HCT116 (cell line): ENCODE measurements around the gene SPG11.

Experiments used
- CTCF ChIP-seq, 3 experiments: fragments of 200-600 bp in 1 of 3; sonication (generic) in 1 of 3; IDR thresholded peaks in 2 of 3; conservative IDR thresholded peaks in 1 of 3; 2 replicates each; pipeline ENCODE4 v1.5.1; 2012 to 2017; ENCODE audit warnings: low read depth in 2 of 3, low read length in 2 of 3, antibody characterized with exemption in 1 of 3, borderline replicate concordance in 1 of 3, control low read depth in 1 of 3, mild to moderate bottlenecking in 1 of 3, mixed read lengths in 1 of 3, mixed run types in 1 of 3, moderate library complexity in 1 of 3; ENCODE audit not compliant: insufficient read depth in 1 of 3
- EZH2 ChIP-seq: fragments of 200-600 bp; sonication (generic); IDR thresholded peaks from 2 replicates; pipeline ENCODE4 v1.6.1; 2017; ENCODE audit warnings: antibody characterized with exemption, mixed run types
- MAX ChIP-seq: IDR thresholded peaks from 2 replicates; pipeline ENCODE4 v1.6.1; 2012
- POLR2AphosphoS5 ChIP-seq: IDR thresholded peaks from 2 replicates; pipeline ENCODE4 v1.6.1; 2011; ENCODE audit warnings: mild to moderate bottlenecking, low read depth, low read length, moderate library complexity
- RAD21 ChIP-seq: IDR thresholded peaks from 2 replicates; pipeline ENCODE4 v1.6.1; 2012; ENCODE audit warnings: low read depth, mild to moderate bottlenecking
- REST ChIP-seq: IDR thresholded peaks from 2 replicates; pipeline ENCODE4 v1.6.1; 2012; ENCODE audit warnings: low read depth
- YY1 ChIP-seq: IDR thresholded peaks from 2 replicates; pipeline ENCODE4 v1.6.1; 2011; ENCODE audit warnings: low read length, low read depth, moderate library complexity, mild to moderate bottlenecking; ENCODE audit not compliant: insufficient replicate concordance; ENCODE audit errors: extremely low read depth
- ZNF274 ChIP-seq: fragments of 200-500 bp; sonication (Bioruptor generic); IDR thresholded peaks from 2 replicates; pipeline ENCODE4 v1.6.1; 2014; ENCODE audit warnings: mild to moderate bottlenecking, low read depth, low read length, inconsistent platforms

- TF ChIP-seq RAD21, result no peak
- TF ChIP-seq EZH2, result no peak
- no peak for TF ChIP-seq YY1
- no peak for TF ChIP-seq CTCF (IDR thresholded peaks at IDR 0.05 in 2 of 3, conservative IDR thresholded peaks at IDR 0.05 in 1 of 3; ENCODE audit: borderline replicate concordance in 1 of 3, insufficient read depth in 1 of 3, low read depth in 2 of 3, low read length in 2 of 3)
- no peak for TF ChIP-seq REST
- no peak for TF ChIP-seq ZNF274
- TF ChIP-seq POLR2AphosphoS5, result no peak
- TF ChIP-seq MAX, result no peak
Observed at GRCh38 chr15:44530653-44531052, 132.8 kb downstream of the SPG11 start.
